Activated naive CD8-positive, alpha-beta T cell treated with anti-CD3 and anti-CD28 coated beads for 36 hours (primary cell): ENCODE data around the gene PCED1A. TPM values are rescaled to one million over a fixed set of nuclear protein-coding genes. Genes with fewer than 3 reads are reported as not detected.

Source experiments
- DNase-seq: peaks from one replicate; pipeline ENCODE4 v3.0.0; 2021
- H3K27ac Mint-ChIP-seq: one replicate; pipeline ENCODE4 v1.8.0; 2022; ENCODE audit warnings: mild to moderate bottlenecking, moderate library complexity, mixed read lengths
- H3K27me3 Mint-ChIP-seq: one replicate; pipeline ENCODE4 v1.8.0; 2022; ENCODE audit warnings: mild to moderate bottlenecking, mixed read lengths
- H3K36me3 Mint-ChIP-seq: one replicate; pipeline ENCODE4 v1.8.0; 2021; ENCODE audit warnings: mild to moderate bottlenecking, mixed read lengths
- H3K4me1 Mint-ChIP-seq: one replicate; pipeline ENCODE4 v1.8.0; 2021; ENCODE audit warnings: mixed read lengths
- H3K4me3 Mint-ChIP-seq: one replicate; pipeline ENCODE4 v1.8.0; 2022; ENCODE audit warnings: mild to moderate bottlenecking, moderate library complexity, mixed read lengths
- H3K9me3 Mint-ChIP-seq: one replicate; pipeline ENCODE4 v1.8.0; 2022; ENCODE audit warnings: mixed read lengths
- total RNA-seq, 2 experiments: library from RNA; stranded (reverse); gene quantifications; one replicate each; pipeline ENCODE4 v1.2.3, GENCODE V29; 2021

PCED1A gene
- total RNA-seq, 2 experiments from 2014 or later = 24.2 to 26.3 TPM

GRCh38 chr20:2795451-2795850 lies 45.0 kb downstream of the PCED1A start:
- Mint-ChIP-seq H3K36me3 (no peaks in the 10 kb centered on the region), H3K27ac (no peak overlapping the region), H3K4me3 (no peak overlapping the region), H3K9me3 (no peaks in the 10 kb centered on the region), H3K27me3 (peaks cover 20% of the 10 kb centered on the region), H3K4me1 (peaks cover 12% of the 10 kb centered on the region)
- DNase-seq = no peak

GRCh38 chr20:2794866-2795447 lies 45.5 kb downstream of the PCED1A start:
- H3K9me3 Mint-ChIP-seq = no peaks in the 10 kb centered on the region
- no peaks in the 10 kb centered on the region for H3K36me3 Mint-ChIP-seq
- peaks cover 10% of the 10 kb centered on the region for H3K4me1 Mint-ChIP-seq
- peaks cover 17% of the 10 kb centered on the region for H3K27me3 Mint-ChIP-seq
- no peak overlapping the region for H3K4me3 Mint-ChIP-seq
- no peak for DNase-seq
- H3K27ac Mint-ChIP-seq = no peak overlapping the region

DNA sequence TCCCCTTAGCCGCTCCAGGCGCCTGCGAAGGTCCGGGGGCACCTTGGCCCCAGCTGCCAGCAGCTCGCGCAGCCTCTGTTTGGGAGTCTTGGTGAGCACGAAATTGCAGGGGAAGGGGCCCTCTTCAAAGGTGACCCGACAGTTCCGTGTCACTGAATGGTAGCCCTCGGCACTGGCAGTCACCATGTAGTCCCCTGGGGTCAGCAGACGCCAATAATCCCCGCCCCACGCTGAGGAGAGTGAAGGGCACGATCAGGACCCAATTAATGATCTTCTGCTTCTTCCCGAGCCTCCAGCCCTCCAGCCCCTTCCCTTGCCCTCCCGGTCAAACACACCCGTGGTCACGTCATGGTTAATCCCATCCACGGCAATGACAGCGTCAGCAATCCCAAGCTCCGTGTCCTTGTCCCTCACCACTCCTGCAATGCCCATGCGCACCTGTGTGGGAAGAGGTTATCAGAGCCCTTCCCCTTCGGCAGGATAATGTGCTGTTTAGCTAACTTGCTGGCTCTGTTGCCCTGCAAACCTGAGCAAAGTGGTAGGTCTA lies 46.2 kb downstream of the PCED1A start:
- no peaks in the 10 kb centered on the region for H3K9me3 Mint-ChIP-seq
- DNase-seq = no peak
- H3K4me1 Mint-ChIP-seq = peaks cover 5% of the 10 kb centered on the region
- H3K27me3 Mint-ChIP-seq = peaks cover 10% of the 10 kb centered on the region
- H3K27ac Mint-ChIP-seq = no peak overlapping the region
- H3K36me3 Mint-ChIP-seq = no peaks in the 10 kb centered on the region
- no peak overlapping the region for H3K4me3 Mint-ChIP-seq

GRCh38 chr20:2793471-2793870 lies 47.0 kb downstream of the PCED1A start:
- DNase-seq = no peak
- no peak overlapping the region for H3K4me3 Mint-ChIP-seq
- H3K4me1 Mint-ChIP-seq = peaks cover 2% of the 10 kb centered on the region
- H3K36me3 Mint-ChIP-seq = no peaks in the 10 kb centered on the region
- H3K27me3 Mint-ChIP-seq = peaks cover 4% of the 10 kb centered on the region
- no peak overlapping the region for H3K27ac Mint-ChIP-seq
- H3K9me3 Mint-ChIP-seq = no peaks in the 10 kb centered on the region

Other genes with a start within 250 kb of the PCED1A start
- 100 to 1,000 TPM; 937 to 970 TPM for gene NOP56, start 188.0 kb downstream of the PCED1A start, total RNA-seq
- 100 to 1,000 TPM; 143 to 147 TPM for gene IDH3B, start 176.4 kb downstream of the PCED1A start, total RNA-seq
- gene EBF4, start 147.9 kb downstream of the PCED1A start, total RNA-seq = under 1 TPM; 0.66 to 0.98 TPM
- gene CPXM1, start 40.0 kb downstream of the PCED1A start, total RNA-seq = 1 to 10 TPM; 4.2 to 4.3 TPM
- not detected for gene C20orf141, start 25.7 kb downstream of the PCED1A start, total RNA-seq
- not detected for gene TMEM239, start 24.3 kb downstream of the PCED1A start, total RNA-seq
- 10 to 100 TPM; 33.5 to 34.1 TPM for gene VPS16, start 90 bp upstream of the PCED1A start, total RNA-seq
- 10 to 100 TPM; 40.6 to 43.0 TPM for gene PTPRA, start 32.8 kb upstream of the PCED1A start, total RNA-seq
- 1 to 10 TPM in 1 of 2 experiments, under 1 TPM in 1; 0.87 to 1.1 TPM for gene GNRH2, start 203.0 kb upstream of the PCED1A start, total RNA-seq
- gene MRPS26, start 205.4 kb upstream of the PCED1A start, total RNA-seq = 10 to 100 TPM; 70.9 to 72.4 TPM
- gene OXT, start 231.0 kb upstream of the PCED1A start, total RNA-seq = under 1 TPM in 1 of 2 experiments, not detected in 1; 0.47 TPM
- not detected for gene AVP, start 244.1 kb upstream of the PCED1A start, total RNA-seq